GM12878 (cell line): ENCODE data around the gene CAPZB.

Experiments used
- ATF2 ChIP-seq: IDR thresholded peaks from 2 replicates; pipeline ENCODE4 v1.6.1; 2012; ENCODE audit warnings: low read length, inconsistent platforms
- CHD2 ChIP-seq: IDR thresholded peaks from 2 replicates; pipeline ENCODE4 v1.6.1; 2011; ENCODE audit warnings: low read depth, low read length, improper control_type of control experiment, borderline replicate concordance
- CTCF ChIP-seq, 3 experiments: IDR thresholded peaks in 2 of 3; conservative IDR thresholded peaks in 1 of 3; 2 replicates each; pipeline ENCODE4 v1.5.1; 2011; ENCODE audit warnings: low read depth in 3 of 3, low read length in 3 of 3, mild to moderate bottlenecking in 3 of 3, control low read depth in 2 of 3, moderate library complexity in 2 of 3, inconsistent platforms in 1 of 3, mixed read lengths in 1 of 3; ENCODE audit not compliant: control insufficient read depth in 2 of 3, insufficient read depth in 1 of 3; ENCODE audit errors: extremely low read depth in 1 of 3
- NRF1 ChIP-seq: conservative IDR thresholded peaks from 2 replicates; pipeline ENCODE4 v1.6.1; 2011; ENCODE audit warnings: mild to moderate bottlenecking, low read depth, low read length, improper control_type of control experiment
- POLR2A ChIP-seq: IDR thresholded peaks from 2 replicates; pipeline ENCODE4 v1.6.1; 2011; ENCODE audit warnings: low read depth, mild to moderate bottlenecking, low read length
- RAD21 ChIP-seq: IDR thresholded peaks from 2 replicates; pipeline ENCODE4 v1.6.1; 2011; ENCODE audit warnings: mild to moderate bottlenecking, low read depth, low read length, moderate library complexity; ENCODE audit not compliant: insufficient read depth

GRCh38 chr1:19411612-19412011 lies 73.7 kb downstream of the CAPZB start:
- TF ChIP-seq ATF2 (no peak), POLR2A (no peak), RAD21 (no peak), CTCF (IDR thresholded peaks at IDR 0.05 in 2 of 3, conservative IDR thresholded peaks at IDR 0.05 in 1 of 3; ENCODE audit: control insufficient read depth in 2 of 3, extremely low read depth in 1 of 3, insufficient read depth in 1 of 3, low read depth in 3 of 3, low read length in 3 of 3) (no peak), CHD2 (no peak), NRF1 (no peak)
